ENCODE data around the gene SLC47A1. TPM values are rescaled to one million over a fixed set of nuclear protein-coding genes. Genes with fewer than 3 reads are reported as not detected.

SLC47A1 gene
- polyA plus RNA-seq, 2 of the 4 experiments (the other 2 are of a cell fraction): 21.1 to 24.6 TPM

DNA sequence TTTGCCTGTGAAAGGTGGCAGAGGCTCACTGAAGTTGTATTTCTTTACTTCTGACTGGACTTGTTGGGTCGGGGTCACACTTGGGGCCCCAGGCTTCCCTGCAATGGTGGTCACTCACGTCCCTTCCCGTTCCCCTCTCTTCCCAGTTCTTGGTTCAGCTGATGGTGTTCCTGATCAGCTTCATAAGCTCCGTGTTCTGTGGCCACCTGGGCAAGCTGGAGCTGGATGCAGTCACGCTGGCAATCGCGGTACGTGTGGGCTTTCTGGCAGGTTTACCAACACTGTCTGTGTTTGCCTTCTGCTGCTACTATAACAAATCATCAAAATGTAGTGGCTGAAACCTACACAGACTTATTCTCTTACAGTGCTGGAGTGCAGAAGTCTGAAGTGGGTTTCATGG is 8.6 kb downstream of the SLC47A1 start:
- Histone ChIP-seq H3K9me3 (no peaks in the 10 kb centered on the region), H3K4me1 (no peaks in the 10 kb centered on the region; the same call in 2 of the 3 replicates), H3K4me3 (no peak overlapping the region), H3K27ac (no peak overlapping the region), H3K4me2 (no peak overlapping the region)
- no peak for TF ChIP-seq KDM1A (IDR thresholded peaks at IDR 0.05; ENCODE audit: low read depth)
- TF ChIP-seq RFX5 (IDR thresholded peaks at IDR 0.05): no peak
- no peak for TF ChIP-seq EHMT2 (IDR thresholded peaks at IDR 0.05; ENCODE audit: low read depth)
- TF ChIP-seq, protein P1, sequence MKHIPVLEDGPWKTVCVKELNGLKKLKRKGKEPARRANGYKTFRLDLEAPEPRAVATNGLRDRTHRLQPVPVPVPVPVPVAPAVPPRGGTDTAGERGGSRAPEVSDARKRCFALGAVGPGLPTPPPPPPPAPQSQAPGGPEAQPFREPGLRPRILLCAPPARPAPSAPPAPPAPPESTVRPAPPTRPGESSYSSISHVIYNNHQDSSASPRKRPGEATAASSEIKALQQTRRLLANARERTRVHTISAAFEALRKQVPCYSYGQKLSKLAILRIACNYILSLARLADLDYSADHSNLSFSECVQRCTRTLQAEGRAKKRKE (CRISPR knock-in tag; IDR thresholded peaks at IDR 0.05; ENCODE audit: low read depth): no peak
- TF ChIP-seq PHF8 (IDR thresholded peaks at IDR 0.05; ENCODE audit: borderline replicate concordance, low read depth): no peak
- TF ChIP-seq, protein P2, sequence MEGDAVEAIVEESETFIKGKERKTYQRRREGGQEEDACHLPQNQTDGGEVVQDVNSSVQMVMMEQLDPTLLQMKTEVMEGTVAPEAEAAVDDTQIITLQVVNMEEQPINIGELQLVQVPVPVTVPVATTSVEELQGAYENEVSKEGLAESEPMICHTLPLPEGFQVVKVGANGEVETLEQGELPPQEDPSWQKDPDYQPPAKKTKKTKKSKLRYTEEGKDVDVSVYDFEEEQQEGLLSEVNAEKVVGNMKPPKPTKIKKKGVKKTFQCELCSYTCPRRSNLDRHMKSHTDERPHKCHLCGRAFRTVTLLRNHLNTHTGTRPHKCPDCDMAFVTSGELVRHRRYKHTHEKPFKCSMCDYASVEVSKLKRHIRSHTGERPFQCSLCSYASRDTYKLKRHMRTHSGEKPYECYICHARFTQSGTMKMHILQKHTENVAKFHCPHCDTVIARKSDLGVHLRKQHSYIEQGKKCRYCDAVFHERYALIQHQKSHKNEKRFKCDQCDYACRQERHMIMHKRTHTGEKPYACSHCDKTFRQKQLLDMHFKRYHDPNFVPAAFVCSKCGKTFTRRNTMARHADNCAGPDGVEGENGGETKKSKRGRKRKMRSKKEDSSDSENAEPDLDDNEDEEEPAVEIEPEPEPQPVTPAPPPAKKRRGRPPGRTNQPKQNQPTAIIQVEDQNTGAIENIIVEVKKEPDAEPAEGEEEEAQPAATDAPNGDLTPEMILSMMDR (IDR thresholded peaks at IDR 0.05): no peak
- TF ChIP-seq POLR2A (IDR thresholded peaks at IDR 0.05; ENCODE audit: low read length): no peak
- TF ChIP-seq, protein P3, sequence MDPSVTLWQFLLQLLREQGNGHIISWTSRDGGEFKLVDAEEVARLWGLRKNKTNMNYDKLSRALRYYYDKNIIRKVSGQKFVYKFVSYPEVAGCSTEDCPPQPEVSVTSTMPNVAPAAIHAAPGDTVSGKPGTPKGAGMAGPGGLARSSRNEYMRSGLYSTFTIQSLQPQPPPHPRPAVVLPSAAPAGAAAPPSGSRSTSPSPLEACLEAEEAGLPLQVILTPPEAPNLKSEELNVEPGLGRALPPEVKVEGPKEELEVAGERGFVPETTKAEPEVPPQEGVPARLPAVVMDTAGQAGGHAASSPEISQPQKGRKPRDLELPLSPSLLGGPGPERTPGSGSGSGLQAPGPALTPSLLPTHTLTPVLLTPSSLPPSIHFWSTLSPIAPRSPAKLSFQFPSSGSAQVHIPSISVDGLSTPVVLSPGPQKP (IDR thresholded peaks at IDR 0.05; ENCODE audit: low read depth, low read length): no peak
- no peak for TF ChIP-seq CEBPB (IDR thresholded peaks at IDR 0.05)
- no peak for TF ChIP-seq GATA3 (IDR thresholded peaks at IDR 0.05; ENCODE audit: borderline replicate concordance)
- TF ChIP-seq, protein P4, sequence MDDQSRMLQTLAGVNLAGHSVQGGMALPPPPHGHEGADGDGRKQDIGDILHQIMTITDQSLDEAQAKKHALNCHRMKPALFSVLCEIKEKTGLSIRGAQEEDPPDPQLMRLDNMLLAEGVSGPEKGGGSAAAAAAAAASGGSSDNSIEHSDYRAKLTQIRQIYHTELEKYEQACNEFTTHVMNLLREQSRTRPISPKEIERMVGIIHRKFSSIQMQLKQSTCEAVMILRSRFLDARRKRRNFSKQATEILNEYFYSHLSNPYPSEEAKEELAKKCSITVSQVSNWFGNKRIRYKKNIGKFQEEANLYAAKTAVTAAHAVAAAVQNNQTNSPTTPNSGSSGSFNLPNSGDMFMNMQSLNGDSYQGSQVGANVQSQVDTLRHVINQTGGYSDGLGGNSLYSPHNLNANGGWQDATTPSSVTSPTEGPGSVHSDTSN (IDR thresholded peaks at IDR 0.05): no peak
- TF ChIP-seq, protein P5, sequence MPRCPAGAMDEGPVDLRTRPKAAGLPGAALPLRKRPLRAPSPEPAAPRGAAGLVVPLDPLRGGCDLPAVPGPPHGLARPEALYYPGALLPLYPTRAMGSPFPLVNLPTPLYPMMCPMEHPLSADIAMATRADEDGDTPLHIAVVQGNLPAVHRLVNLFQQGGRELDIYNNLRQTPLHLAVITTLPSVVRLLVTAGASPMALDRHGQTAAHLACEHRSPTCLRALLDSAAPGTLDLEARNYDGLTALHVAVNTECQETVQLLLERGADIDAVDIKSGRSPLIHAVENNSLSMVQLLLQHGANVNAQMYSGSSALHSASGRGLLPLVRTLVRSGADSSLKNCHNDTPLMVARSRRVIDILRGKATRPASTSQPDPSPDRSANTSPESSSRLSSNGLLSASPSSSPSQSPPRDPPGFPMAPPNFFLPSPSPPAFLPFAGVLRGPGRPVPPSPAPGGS (IDR thresholded peaks at IDR 0.05): no peak
- no peak for TF ChIP-seq CHD4 (IDR thresholded peaks at IDR 0.05; ENCODE audit: borderline replicate concordance)
- no peak for TF ChIP-seq SMC3 (IDR thresholded peaks at IDR 0.05)
- no peak for TF ChIP-seq ZNF302 (CRISPR knock-in tag; IDR thresholded peaks at IDR 0.05)
- no peak for TF ChIP-seq POLR2AphosphoS2 (conservative IDR thresholded peaks at IDR 0.05; ENCODE audit: low read length)
- ATAC-seq: no peak
- 91% methylated on average over 8 of the region's 8 CpGs for WGBS (ENCODE audit: missing lambda C conversion rate)
- FAIRE-seq: no peak
- DNase-seq (ENCODE audit: low read depth in 1 of 2, low spot score in 1 of 2): no peak
- POLR2A ChIA-PET: no interaction called here
- CTCF ChIA-PET: interaction anchor here (0.6 to 2.0 kb wide), 6 partner anchors 9 to 281 kb away, joined by 3 to 7 read pairs (median 4); no protein-coding TSS in a partner anchor

DNA sequence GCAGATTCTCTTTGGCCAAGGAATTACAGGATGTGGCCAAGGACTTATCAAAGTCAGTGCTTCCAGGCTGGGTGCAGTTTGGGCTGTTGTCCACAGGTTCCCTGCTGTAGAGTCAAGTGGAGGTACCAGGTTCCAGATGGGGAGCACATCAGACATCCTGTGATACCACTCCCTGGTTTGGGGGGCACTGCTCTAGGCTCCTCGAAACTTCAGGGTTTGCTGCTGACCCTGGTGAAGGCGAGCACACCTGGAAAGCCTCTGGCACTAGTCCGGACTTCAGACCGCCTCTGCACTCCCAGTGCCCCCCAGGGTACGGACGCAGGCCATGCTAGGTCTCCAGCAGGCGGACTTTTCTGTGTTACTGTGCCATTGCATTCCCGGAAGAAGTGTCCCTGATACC is 10.7 kb downstream of the SLC47A1 start:
- DNase-seq (ENCODE audit: low read depth in 1 of 2, low spot score in 1 of 2): no peak
- Histone ChIP-seq H3K27ac (no peak overlapping the region), H3K4me1 (no peaks in the 10 kb centered on the region; the same call in 2 of the 3 replicates), H3K4me2 (no peak overlapping the region), H3K4me3 (no peak overlapping the region), H3K9me3 (no peaks in the 10 kb centered on the region)
- no peak for TF ChIP-seq TP53 (CRISPR knock-in tag; IDR thresholded peaks at IDR 0.05)
- no peak for TF ChIP-seq RARB (CRISPR knock-in tag; IDR thresholded peaks at IDR 0.05)
- ChIA-PET POLR2A (no interaction called here), CTCF (interaction anchor here (1.2 kb wide), 1 partner anchor 23 kb away, joined by 3 read pairs; no protein-coding TSS in a partner anchor)
- ATAC-seq: no peak
- WGBS (ENCODE audit: missing lambda C conversion rate): 95% methylated on average over 8 of the region's 8 CpGs
- FAIRE-seq: no peak

Data from A549 (cell line).